ENCODE measurements around the gene EIF4G3. TPM values are rescaled to one million over a fixed set of nuclear protein-coding genes. Genes with fewer than 3 reads are reported as not detected.

Gene EIF4G3
- total and polyA plus RNA-seq, 3 experiments from 2014 or later, result 13.0 to 51.3 (median 46.8) TPM

- H3K27me3 Mint-ChIP-seq, result no peaks in the 10 kb centered on the region
- CTCF ChIA-PET, result no interaction called here
- H3K27ac Mint-ChIP-seq, result no peak overlapping the region
These were observed 240.5 kb downstream of the EIF4G3 start for GRCh38 chr1:20936216-20936615.

DNA sequence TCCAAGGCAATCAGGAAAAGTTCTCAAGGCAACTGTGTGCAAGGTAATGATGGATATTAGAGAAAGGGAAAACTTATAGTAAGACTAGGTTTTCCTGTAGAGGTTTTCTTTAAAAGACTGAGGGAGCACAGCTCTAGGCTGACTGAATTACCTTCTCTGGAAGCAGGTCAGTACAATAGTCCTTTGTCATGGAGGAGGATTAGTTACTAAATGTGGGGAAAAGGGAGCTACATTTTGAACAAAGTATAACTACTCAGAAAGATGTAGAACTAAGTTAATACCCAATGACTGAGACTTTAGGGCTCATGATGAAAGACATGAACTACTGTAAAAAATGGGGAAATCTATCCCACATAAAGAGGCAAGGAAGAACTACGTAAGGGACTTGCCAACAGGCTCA lies 241.0 kb downstream of the EIF4G3 start:
- peaks cover 11% of the 10 kb centered on the region for H3K4me1 ChIP-seq (ENCODE audit: insufficient read depth, low read length)
- no peak overlapping the region for H3K4me3 ChIP-seq (ENCODE audit: low read length)
- peaks cover 0 to 9% (median 2%) of the 10 kb centered on the region in 3 donors for H3K36me3 Mint-ChIP-seq
- no peaks in the 10 kb centered on the region for H3K9me3 ChIP-seq (ENCODE audit: low read length)
- peaks cover 20 to 32% (median 32%) of the 10 kb centered on the region in 3 donors for H3K4me1 Mint-ChIP-seq
- no peak overlapping the region for H3K4me3 Mint-ChIP-seq
- H3K9me3 Mint-ChIP-seq, result no peaks in the 10 kb centered on the region
- no peaks in the 10 kb centered on the region for H3K36me3 ChIP-seq (ENCODE audit: insufficient read depth, low read length)
- H3K27me3 ChIP-seq (ENCODE audit: insufficient read depth, low read length, poor library complexity, severe bottlenecking), result no peaks in the 10 kb centered on the region
- H3K27ac ChIP-seq (ENCODE audit: low read depth, low read length), result no peak overlapping the region
- no peak overlapping the region for H3K27ac Mint-ChIP-seq
- H3K27me3 Mint-ChIP-seq, result no peaks in the 10 kb centered on the region
- DNase-seq, result no peak
- POLR2A ChIA-PET, result no interaction called here
- CTCF ChIA-PET, result no interaction called here

More at GRCh38 chr1:20936216-20936615, 240.5 kb downstream of the EIF4G3 start:
- no peak overlapping the region for H3K27ac ChIP-seq (ENCODE audit: low read depth, low read length)
- no peak for DNase-seq
- H3K36me3 Mint-ChIP-seq, result peaks cover 0 to 13% (median 3%) of the 10 kb centered on the region in 3 donors
- H3K4me3 ChIP-seq (ENCODE audit: low read length), result no peak overlapping the region
- POLR2A ChIA-PET, result no interaction called here
- H3K9me3 ChIP-seq (ENCODE audit: low read length), result no peaks in the 10 kb centered on the region
- peaks cover 18 to 29% (median 27%) of the 10 kb centered on the region in 3 donors for H3K4me1 Mint-ChIP-seq
- no peaks in the 10 kb centered on the region for H3K27me3 ChIP-seq (ENCODE audit: insufficient read depth, low read length, poor library complexity, severe bottlenecking)
- peaks cover 11% of the 10 kb centered on the region for H3K4me1 ChIP-seq (ENCODE audit: insufficient read depth, low read length)
- H3K36me3 ChIP-seq (ENCODE audit: insufficient read depth, low read length), result peaks cover 1% of the 10 kb centered on the region
- H3K9me3 Mint-ChIP-seq, result no peaks in the 10 kb centered on the region
- H3K4me3 Mint-ChIP-seq, result no peak overlapping the region

GRCh38 chr1:20932437-20932977 lies 244.2 kb downstream of the EIF4G3 start:
- CTCF ChIA-PET, result interaction anchor here (1.3 kb wide), 1 partner anchor 17 kb away, joined by 3 read pairs; no protein-coding TSS in a partner anchor
- POLR2A ChIA-PET, result interaction anchor here (0.7 kb wide), 1 partner anchor 113 kb away, joined by 3 read pairs; no protein-coding TSS in a partner anchor
- Histone ChIP-seq H3K4me1 (ENCODE audit: insufficient read depth, low read length) (peaks cover 11% of the 10 kb centered on the region), H3K27ac (ENCODE audit: low read depth, low read length) (peak overlapping the region; percentile 25), H3K4me3 (ENCODE audit: low read length) (no peak overlapping the region), H3K27me3 (ENCODE audit: insufficient read depth, low read length, poor library complexity, severe bottlenecking) (no peaks in the 10 kb centered on the region), H3K9me3 (ENCODE audit: low read length) (no peaks in the 10 kb centered on the region), H3K36me3 (ENCODE audit: insufficient read depth, low read length) (no peaks in the 10 kb centered on the region)
- H3K4me3 Mint-ChIP-seq, result peak overlapping the region in 6 of 7 donors; percentile 11 to 64 (median 50)
- no peaks in the 10 kb centered on the region for H3K9me3 Mint-ChIP-seq
- H3K36me3 Mint-ChIP-seq, result peaks cover 0 to 5% (median 3%) of the 10 kb centered on the region in 3 donors
- H3K27me3 Mint-ChIP-seq, result no peaks in the 10 kb centered on the region
- H3K4me1 Mint-ChIP-seq, result peaks cover 20 to 32% (median 32%) of the 10 kb centered on the region in 3 donors
- DNase-seq, result peak in 1 of 5 donors; percentile 31
- H3K27ac Mint-ChIP-seq, result peak overlapping the region; percentile 61 to 94 (median 90)

GRCh38 chr1:20931930-20932436 lies 244.7 kb downstream of the EIF4G3 start:
- Histone ChIP-seq H3K36me3 (ENCODE audit: insufficient read depth, low read length) (no peaks in the 10 kb centered on the region), H3K27me3 (ENCODE audit: insufficient read depth, low read length, poor library complexity, severe bottlenecking) (no peaks in the 10 kb centered on the region), H3K9me3 (ENCODE audit: low read length) (no peaks in the 10 kb centered on the region), H3K4me3 (ENCODE audit: low read length) (no peak overlapping the region), H3K27ac (ENCODE audit: low read depth, low read length) (no peak overlapping the region), H3K4me1 (ENCODE audit: insufficient read depth, low read length) (peaks cover 11% of the 10 kb centered on the region)
- ChIA-PET POLR2A (interaction anchor here (0.7 kb wide), 1 partner anchor 113 kb away, joined by 3 read pairs; no protein-coding TSS in a partner anchor), CTCF (interaction anchor here (1.3 kb wide), 1 partner anchor 18 kb away, joined by 3 read pairs; no protein-coding TSS in a partner anchor)
- H3K36me3 Mint-ChIP-seq, result peaks cover 0 to 5% (median 3%) of the 10 kb centered on the region in 3 donors
- H3K27me3 Mint-ChIP-seq, result no peaks in the 10 kb centered on the region
- no peaks in the 10 kb centered on the region for H3K9me3 Mint-ChIP-seq
- H3K27ac Mint-ChIP-seq, result peak overlapping the region; percentile 61 to 94 (median 90)
- DNase-seq, result peak in 1 of 5 donors; percentile 8
- H3K4me3 Mint-ChIP-seq, result peak overlapping the region in 6 of 7 donors; percentile 11 to 64 (median 50)
- peaks cover 20 to 32% (median 32%) of the 10 kb centered on the region in 3 donors for H3K4me1 Mint-ChIP-seq

- no peaks in the 10 kb centered on the region for H3K9me3 ChIP-seq (ENCODE audit: low read length)
- no peak overlapping the region for H3K4me3 Mint-ChIP-seq
- H3K4me3 ChIP-seq (ENCODE audit: low read length), result no peak overlapping the region
- ChIA-PET POLR2A (no interaction called here), CTCF (no interaction called here)
- H3K36me3 Mint-ChIP-seq, result peaks cover 0 to 7% (median 3%) of the 10 kb centered on the region in 3 donors
- H3K36me3 ChIP-seq (ENCODE audit: insufficient read depth, low read length), result no peaks in the 10 kb centered on the region
- no peak for DNase-seq
- H3K27ac Mint-ChIP-seq, result peak overlapping the region in 1 of 8 donors; percentile 81
- no peak overlapping the region for H3K27ac ChIP-seq (ENCODE audit: low read depth, low read length)
- peaks cover 20 to 32% (median 32%) of the 10 kb centered on the region in 3 donors for H3K4me1 Mint-ChIP-seq
- no peaks in the 10 kb centered on the region for H3K9me3 Mint-ChIP-seq
- peaks cover 11% of the 10 kb centered on the region for H3K4me1 ChIP-seq (ENCODE audit: insufficient read depth, low read length)
- no peaks in the 10 kb centered on the region for H3K27me3 ChIP-seq (ENCODE audit: insufficient read depth, low read length, poor library complexity, severe bottlenecking)
- H3K27me3 Mint-ChIP-seq, result no peaks in the 10 kb centered on the region
These were observed 246.3 kb downstream of the EIF4G3 start for GRCh38 chr1:20930427-20930826.

GRCh38 chr1:20928146-20928545 lies 248.6 kb downstream of the EIF4G3 start:
- no peak overlapping the region for H3K4me3 ChIP-seq (ENCODE audit: low read length)
- Mint-ChIP-seq H3K9me3 (no peaks in the 10 kb centered on the region), H3K36me3 (peaks cover 0 to 9% (median 3%) of the 10 kb centered on the region in 3 donors), H3K27me3 (no peaks in the 10 kb centered on the region), H3K27ac (peak overlapping the region in 1 of 8 donors; percentile 10), H3K4me3 (no peak overlapping the region), H3K4me1 (peaks cover 16 to 23% (median 22%) of the 10 kb centered on the region in 3 donors)
- no peak overlapping the region for H3K27ac ChIP-seq (ENCODE audit: low read depth, low read length)
- POLR2A ChIA-PET, result no interaction called here
- no peak for DNase-seq
- H3K36me3 ChIP-seq (ENCODE audit: insufficient read depth, low read length), result no peaks in the 10 kb centered on the region
- peaks cover 11% of the 10 kb centered on the region for H3K4me1 ChIP-seq (ENCODE audit: insufficient read depth, low read length)
- no peaks in the 10 kb centered on the region for H3K9me3 ChIP-seq (ENCODE audit: low read length)
- H3K27me3 ChIP-seq (ENCODE audit: insufficient read depth, low read length, poor library complexity, severe bottlenecking), result no peaks in the 10 kb centered on the region
- CTCF ChIA-PET, result no interaction called here

DNA sequence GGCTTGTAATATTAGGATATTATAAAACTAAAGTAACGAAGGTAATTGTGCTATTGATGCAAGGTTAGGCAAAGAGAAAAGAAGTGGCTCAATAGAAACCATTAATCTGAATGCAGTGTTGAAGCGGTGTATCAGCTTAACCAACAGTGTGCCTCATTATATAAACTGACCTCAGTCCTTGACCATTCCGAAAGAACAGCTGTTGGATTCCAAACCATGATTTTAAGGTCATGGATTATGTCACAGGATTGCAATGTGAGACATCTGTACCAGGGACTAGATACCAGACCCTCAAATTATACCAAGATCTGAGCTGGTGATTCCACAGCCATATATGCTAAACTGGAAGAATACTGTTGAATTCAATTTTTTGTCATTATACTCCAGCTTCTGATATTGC lies 255.4 kb downstream of the EIF4G3 start:
- DNase-seq, result no peak
- H3K4me1 Mint-ChIP-seq, result no peaks in the 10 kb centered on the region
- no peak overlapping the region for H3K4me3 ChIP-seq (ENCODE audit: low read length)
- POLR2A ChIA-PET, result no interaction called here
- no peaks in the 10 kb centered on the region for H3K36me3 ChIP-seq (ENCODE audit: insufficient read depth, low read length)
- H3K27me3 ChIP-seq (ENCODE audit: insufficient read depth, low read length, poor library complexity, severe bottlenecking), result no peaks in the 10 kb centered on the region
- H3K27ac ChIP-seq (ENCODE audit: low read depth, low read length), result no peak overlapping the region
- no peaks in the 10 kb centered on the region for H3K9me3 ChIP-seq (ENCODE audit: low read length)
- H3K27ac Mint-ChIP-seq, result no peak overlapping the region
- no peaks in the 10 kb centered on the region for H3K9me3 Mint-ChIP-seq
- H3K27me3 Mint-ChIP-seq, result no peaks in the 10 kb centered on the region
- H3K36me3 Mint-ChIP-seq, result peaks cover 0 to 5% (median 0%) of the 10 kb centered on the region in 3 donors
- CTCF ChIA-PET, result interaction anchor here (1.0 kb wide), 1 partner anchor 9 kb away, joined by 3 read pairs; no protein-coding TSS in a partner anchor
- H3K4me1 ChIP-seq (ENCODE audit: insufficient read depth, low read length), result no peaks in the 10 kb centered on the region
- H3K4me3 Mint-ChIP-seq, result no peak overlapping the region

DNA sequence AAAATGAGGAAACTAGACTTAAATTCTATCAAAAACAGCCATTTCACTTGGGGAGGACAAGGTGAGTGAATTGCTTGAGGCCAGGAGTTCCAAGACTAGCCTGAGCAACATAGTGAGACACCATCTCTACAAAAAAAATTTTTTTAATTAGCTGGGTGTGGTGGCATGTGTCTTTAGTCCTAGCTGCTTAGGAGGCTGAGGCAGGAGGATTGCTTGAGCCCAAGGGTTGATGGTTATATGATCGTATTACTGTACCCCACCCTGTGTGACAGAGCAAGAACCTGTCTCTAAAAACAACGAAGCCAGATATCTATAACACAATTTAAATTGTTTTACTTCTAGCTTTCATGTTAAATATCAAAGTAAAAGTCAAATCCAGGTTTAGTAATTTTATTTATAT lies 263.5 kb downstream of the EIF4G3 start:
- no peaks in the 10 kb centered on the region for H3K36me3 ChIP-seq (ENCODE audit: insufficient read depth, low read length)
- Mint-ChIP-seq H3K9me3 (no peaks in the 10 kb centered on the region), H3K36me3 (peaks cover 0 to 7% (median 5%) of the 10 kb centered on the region in 3 donors), H3K27me3 (no peaks in the 10 kb centered on the region), H3K27ac (peak overlapping the region in 1 of 8 donors; percentile 20), H3K4me3 (no peak overlapping the region), H3K4me1 (peaks cover 0 to 4% (median 0%) of the 10 kb centered on the region in 3 donors)
- no peaks in the 10 kb centered on the region for H3K4me1 ChIP-seq (ENCODE audit: insufficient read depth, low read length)
- DNase-seq, result no peak
- ChIA-PET CTCF (interaction anchor here (0.7 kb wide), 1 partner anchor 864 kb away, joined by 4 read pairs; no protein-coding TSS in a partner anchor), POLR2A (no interaction called here)
- no peak overlapping the region for H3K4me3 ChIP-seq (ENCODE audit: low read length)
- no peaks in the 10 kb centered on the region for H3K9me3 ChIP-seq (ENCODE audit: low read length)
- no peaks in the 10 kb centered on the region for H3K27me3 ChIP-seq (ENCODE audit: insufficient read depth, low read length, poor library complexity, severe bottlenecking)
- H3K27ac ChIP-seq (ENCODE audit: low read depth, low read length), result no peak overlapping the region
